ENCODE results near the gene MLST8.
A peak's percentile ranks its signal among the peaks of the same experiment; 100 is the strongest.

The MLST8 gene

GRCh38 chr16:2207872-2208271 lies 2.6 kb downstream of the MLST8 start (continued):
- TF ChIP-seq ZNF692 (tag by site-specific recombination; IDR thresholded peaks at IDR 0.05) (no peak), WT1 (tag by site-specific recombination; IDR thresholded peaks at IDR 0.05) (no peak), ZFHX2 (tag by site-specific recombination; conservative IDR thresholded peaks at IDR 0.05) (no peak), TRIM28 (IDR thresholded peaks at IDR 0.05; ENCODE audit: borderline replicate concordance, low read length) (no peak), ZNF324 (tag by site-specific recombination; IDR thresholded peaks at IDR 0.05) (no peak), ZFP41 (tag by site-specific recombination; IDR thresholded peaks at IDR 0.05; ENCODE audit: borderline replicate concordance) (no peak), ZNF529 (tag by site-specific recombination; IDR thresholded peaks at IDR 0.05; ENCODE audit: insufficient replicate concordance) (no peak), ZNF335 (tag by site-specific recombination; conservative IDR thresholded peaks at IDR 0.05) (no peak), ZNF211 (tag by site-specific recombination; IDR thresholded peaks at IDR 0.05; ENCODE audit: low read depth) (no peak)

GRCh38 chr16:2208308-2208707 lies 3.1 kb downstream of the MLST8 start:
- CTCF ChIA-PET, result interaction anchor here (0.7 kb wide), 1 partner anchor 83 kb away, joined by 3 read pairs; no protein-coding TSS in a partner anchor
- Histone ChIP-seq H3K36me3 (ENCODE audit: control insufficient read depth in 2 of 2, insufficient read depth in 1 of 2, low read length in 2 of 2) (peaks cover 0 to 52% of the 10 kb centered on the region in 2 experiments; a peak in 1 of 3 replicates), H3K9me3 (ENCODE audit: control insufficient read depth, insufficient read depth, low read depth, low read length) (no peaks in the 10 kb centered on the region), H3K27ac (ENCODE audit: extremely low read depth, low read depth, low read length) (no peak overlapping the region), H3K4me1 (ENCODE audit: control insufficient read depth, insufficient read depth, low read length) (no peaks in the 10 kb centered on the region), H3K4me3 (ENCODE audit: low read depth, low read length) (no peak overlapping the region)
- TF ChIP-seq KLF10 (tag by site-specific recombination; IDR thresholded peaks at IDR 0.05) (peak; percentile 60; the same call in 1 of the 2 replicates), ZNF132 (tag by site-specific recombination; IDR thresholded peaks at IDR 0.05; ENCODE audit: borderline replicate concordance) (no peak), ZNF366 (tag by site-specific recombination; conservative IDR thresholded peaks at IDR 0.05) (no peak), ZNF114 (tag by site-specific recombination; IDR thresholded peaks at IDR 0.05) (no peak), ZFP37 (tag by site-specific recombination; IDR thresholded peaks at IDR 0.05) (no peak), ZNF433 (tag by site-specific recombination; IDR thresholded peaks at IDR 0.05; ENCODE audit: low read depth) (no peak), PATZ1 (tag by site-specific recombination; IDR thresholded peaks at IDR 0.05) (0 out of 2 replicates have a peak, but pooled peaks have one; percentile 12)
- POLR2A ChIA-PET, result interaction anchor here (0.8 to 1.5 kb wide), 4 partner anchors 14 to 53 kb away, joined by 4 to 7 read pairs (median 5); partner anchors contain the start of genes E4F1 and TRAF7

- CTCF ChIA-PET, result interaction anchor here (0.7 kb wide), 1 partner anchor 84 kb away, joined by 3 read pairs; no protein-coding TSS in a partner anchor
Measured at GRCh38 chr16:2208772-2209171, 3.5 kb downstream of the MLST8 start.

More at GRCh38 chr16:2208772-2209171, 3.5 kb downstream of the MLST8 start:
- Histone ChIP-seq H3K36me3 (ENCODE audit: control insufficient read depth in 2 of 2, insufficient read depth in 1 of 2, low read length in 2 of 2) (peaks cover 0 to 56% of the 10 kb centered on the region in 2 experiments; a peak in 1 of 3 replicates), H3K27ac (ENCODE audit: extremely low read depth, low read depth, low read length) (no peak overlapping the region), H3K4me1 (ENCODE audit: control insufficient read depth, insufficient read depth, low read length) (no peaks in the 10 kb centered on the region), H3K4me3 (ENCODE audit: low read depth, low read length) (no peak overlapping the region), H3K9me3 (ENCODE audit: control insufficient read depth, insufficient read depth, low read depth, low read length) (no peaks in the 10 kb centered on the region)
- POLR2A ChIA-PET, result interaction anchor here (0.5 to 1.7 kb wide), 5 partner anchors 14 to 54 kb away, joined by 4 to 7 read pairs (median 4); partner anchors contain the start of genes E4F1 and TRAF7
- no peak for TF ChIP-seq ZSCAN4 (tag by site-specific recombination; IDR thresholded peaks at IDR 0.05)
- TF ChIP-seq ZBTB26 (tag by site-specific recombination; optimal IDR thresholded peaks at IDR 0.05), result peak; percentile 13
- no peak for TF ChIP-seq ZNF660 (tag by site-specific recombination; IDR thresholded peaks at IDR 0.05)
- no peak for TF ChIP-seq ZBTB48 (tag by site-specific recombination; IDR thresholded peaks at IDR 0.05)
- no peak for TF ChIP-seq ZNF302 (tag by site-specific recombination; IDR thresholded peaks at IDR 0.05; ENCODE audit: low read depth)

Data from HEK293 (cell line).